ENCODE results near the gene SLBP. TPM values are rescaled to one million over a fixed set of nuclear protein-coding genes. Genes with fewer than 3 reads are reported as not detected.

Gene SLBP
- total and polyA plus RNA-seq, 2 donors (not counting 3 experiments of a cell fraction or from before 2014, with no cell fraction given): 48.3 to 63.1 TPM

GRCh38 chr4:1750381-1751154 lies 38.4 kb upstream of the SLBP start:
- Histone ChIP-seq H3K27ac (ENCODE audit: insufficient read depth, low read depth, low read length) (no peak overlapping the region), H3K79me2 (ENCODE audit: control insufficient read depth, insufficient read depth, low read length) (no peaks in the 10 kb centered on the region), H3K9ac (replicated peaks; ENCODE audit: extremely low read depth, insufficient read depth, low read length) (no peak overlapping the region), H3K4me2 (ENCODE audit: insufficient read depth, low read length) (no peak overlapping the region), H3K9me1 (replicated peaks; ENCODE audit: control insufficient read depth, extremely low read depth, insufficient read depth, low read length) (no peaks in the 10 kb centered on the region), H4K20me1 (replicated peaks; ENCODE audit: control insufficient read depth, extremely low read depth, insufficient read depth, low read length) (no peaks in the 10 kb centered on the region), H3K4me1 (ENCODE audit: control insufficient read depth, extremely low read depth, insufficient read depth, low read length) (peaks cover 4% of the 10 kb centered on the region), H3K4me3 (replicated peaks in 1 of 3; ENCODE audit: insufficient read depth in 1 of 3, low read depth in 1 of 3, low read length in 3 of 3) (no peak overlapping the region), H3K9me3 (replicated peaks; ENCODE audit: control insufficient read depth, insufficient read depth, low read length) (no peaks in the 10 kb centered on the region), H3K36me3 (ENCODE audit: control insufficient read depth in 2 of 2, extremely low read depth in 1 of 2, insufficient read depth in 2 of 2, low read length in 2 of 2) (no peaks in the 10 kb centered on the region), H3K27me3 (ENCODE audit: control insufficient read depth in 2 of 2, insufficient read depth in 2 of 2, low read length in 2 of 2) (no peaks in the 10 kb centered on the region), H2AFZ (ENCODE audit: low read depth, low read length) (no peak overlapping the region)
- intact Hi-C loops (cut with micrococcal nuclease) (no loop called here), dilution Hi-C loops (cut with MboI; ENCODE audit: extremely low pct_ligation_motif_present, low sequenced_read_pairs) (no loop called here)
- FAIRE-seq (no peak), DNase-seq (ENCODE audit: low read depth, low spot score) (no peak)
- ChIA-PET POLR2A (no interaction called here), CTCF (no interaction called here)
- no TSS peak for BruUV-seq (replicated peaks)
- TF ChIP-seq, protein P1, sequence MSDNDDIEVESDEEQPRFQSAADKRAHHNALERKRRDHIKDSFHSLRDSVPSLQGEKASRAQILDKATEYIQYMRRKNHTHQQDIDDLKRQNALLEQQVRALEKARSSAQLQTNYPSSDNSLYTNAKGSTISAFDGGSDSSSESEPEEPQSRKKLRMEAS (IDR thresholded peaks at IDR 0.05; ENCODE audit: insufficient read depth, insufficient read length): no peak
- TF ChIP-seq POLR2AphosphoS5 (IDR thresholded peaks at IDR 0.05; ENCODE audit: insufficient read depth, low read depth, low read length) (no peak), GATA2 (IDR thresholded peaks at IDR 0.05; ENCODE audit: insufficient read depth, insufficient read length, low read depth, low read length) (no peak), POLR2A (IDR thresholded peaks at IDR 0.05; ENCODE audit: low read depth, low read length) (no peak), FOS (IDR thresholded peaks at IDR 0.05; ENCODE audit: borderline replicate concordance, insufficient read depth, low read length) (no peak), EZH2 (IDR thresholded peaks at IDR 0.05; ENCODE audit: borderline replicate concordance, low read depth, low read length, severe bottlenecking) (no peak), MYC (IDR thresholded peaks at IDR 0.05; ENCODE audit: low read depth, low read length) (no peak), JUN (IDR thresholded peaks at IDR 0.05; ENCODE audit: borderline replicate concordance, insufficient read depth, insufficient read length, low read depth) (no peak)
- TF ChIP-seq, protein P2, sequence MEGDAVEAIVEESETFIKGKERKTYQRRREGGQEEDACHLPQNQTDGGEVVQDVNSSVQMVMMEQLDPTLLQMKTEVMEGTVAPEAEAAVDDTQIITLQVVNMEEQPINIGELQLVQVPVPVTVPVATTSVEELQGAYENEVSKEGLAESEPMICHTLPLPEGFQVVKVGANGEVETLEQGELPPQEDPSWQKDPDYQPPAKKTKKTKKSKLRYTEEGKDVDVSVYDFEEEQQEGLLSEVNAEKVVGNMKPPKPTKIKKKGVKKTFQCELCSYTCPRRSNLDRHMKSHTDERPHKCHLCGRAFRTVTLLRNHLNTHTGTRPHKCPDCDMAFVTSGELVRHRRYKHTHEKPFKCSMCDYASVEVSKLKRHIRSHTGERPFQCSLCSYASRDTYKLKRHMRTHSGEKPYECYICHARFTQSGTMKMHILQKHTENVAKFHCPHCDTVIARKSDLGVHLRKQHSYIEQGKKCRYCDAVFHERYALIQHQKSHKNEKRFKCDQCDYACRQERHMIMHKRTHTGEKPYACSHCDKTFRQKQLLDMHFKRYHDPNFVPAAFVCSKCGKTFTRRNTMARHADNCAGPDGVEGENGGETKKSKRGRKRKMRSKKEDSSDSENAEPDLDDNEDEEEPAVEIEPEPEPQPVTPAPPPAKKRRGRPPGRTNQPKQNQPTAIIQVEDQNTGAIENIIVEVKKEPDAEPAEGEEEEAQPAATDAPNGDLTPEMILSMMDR (IDR thresholded peaks at IDR 0.05; ENCODE audit: extremely low read depth in 1 of 2, insufficient read depth in 1 of 2, low read depth in 1 of 2, low read length in 2 of 2): no peak

All from endothelial cell of umbilical vein (primary cell).